HG02763 (cell line): ENCODE results near the gene KANK2.

ENCODE experiments used
- ATAC-seq: cut with Tn5 transposase; IDR thresholded peaks from one replicate; pipeline ENCODE4 v1.9.1; 2021; ENCODE audit warnings: mild to moderate bottlenecking, moderate library complexity; ENCODE audit not compliant: unreplicated experiment

Gene KANK2

GRCh38 chr19:11226716-11227166 lies 29.4 kb upstream of the KANK2 start:
- no peak for ATAC-seq

DNA sequence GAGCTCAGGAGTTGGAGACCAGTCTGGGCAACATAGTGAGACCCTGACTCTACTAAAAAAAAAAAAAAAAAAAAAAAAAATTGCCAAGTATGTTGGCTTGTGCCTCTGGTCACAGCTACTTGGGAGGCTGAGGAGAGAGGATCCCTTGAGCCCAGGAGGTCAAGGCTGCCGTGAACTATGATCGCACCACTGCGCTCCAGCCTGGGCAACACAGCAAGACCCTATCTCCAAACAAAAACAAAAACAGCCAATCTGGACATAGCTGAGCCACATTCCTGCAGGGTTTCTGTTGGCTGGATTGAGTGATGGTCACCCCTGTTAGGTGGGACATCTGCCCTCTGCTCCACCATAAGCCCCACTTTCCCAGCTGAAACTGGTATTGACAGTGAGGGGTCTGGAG lies 28.5 kb upstream of the KANK2 start:
- ATAC-seq = no peak

- no peak for ATAC-seq
Measured at GRCh38 chr19:11225172-11225571, 27.8 kb upstream of the KANK2 start.

GRCh38 chr19:11224429-11224828 lies 27.1 kb upstream of the KANK2 start:
- ATAC-seq = no peak

DNA sequence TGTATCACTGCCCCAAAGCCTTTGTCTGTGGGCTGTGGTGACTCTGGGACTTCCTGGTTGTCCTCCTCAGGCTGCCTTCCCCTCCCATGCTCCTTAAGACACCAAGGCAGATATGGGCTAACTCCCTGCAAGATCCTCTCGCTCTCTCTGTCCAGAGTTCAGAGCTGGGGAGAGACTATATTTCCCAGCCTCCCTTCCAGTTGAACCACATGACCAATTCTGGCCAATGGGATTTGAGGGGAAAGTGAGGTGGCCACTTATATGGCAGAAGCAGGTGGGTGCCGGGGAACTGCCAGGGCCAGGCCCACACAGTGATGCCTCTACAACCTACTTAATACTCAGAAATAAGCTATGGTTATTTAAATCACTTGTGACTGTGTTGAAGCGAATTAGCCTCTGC lies 25.9 kb upstream of the KANK2 start:
- no peak for ATAC-seq

DNA sequence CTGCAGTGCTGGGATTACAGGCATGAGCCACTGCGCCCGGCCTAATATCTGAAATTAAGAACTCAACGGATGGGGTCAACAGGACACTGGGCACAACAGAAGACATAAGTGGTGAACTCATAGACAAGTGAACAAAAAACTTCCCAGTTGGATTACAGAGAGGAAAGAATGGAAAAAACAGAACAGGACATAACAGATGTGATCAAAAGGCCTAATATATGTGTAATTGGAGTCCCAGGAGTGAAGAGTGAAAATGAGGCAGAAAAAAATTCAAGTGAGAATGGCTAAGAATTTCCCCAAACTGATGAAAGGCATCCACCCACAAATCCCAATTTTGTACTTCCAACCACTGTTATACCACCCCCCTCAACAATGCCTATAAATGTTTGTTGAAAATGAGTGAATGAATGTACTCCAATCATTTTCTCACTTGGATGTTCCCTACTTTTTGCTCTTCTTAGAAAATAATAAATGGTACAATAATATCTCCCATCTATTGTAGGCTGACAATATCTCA lies 23.8 kb upstream of the KANK2 start:
- no peak for ATAC-seq

DNA sequence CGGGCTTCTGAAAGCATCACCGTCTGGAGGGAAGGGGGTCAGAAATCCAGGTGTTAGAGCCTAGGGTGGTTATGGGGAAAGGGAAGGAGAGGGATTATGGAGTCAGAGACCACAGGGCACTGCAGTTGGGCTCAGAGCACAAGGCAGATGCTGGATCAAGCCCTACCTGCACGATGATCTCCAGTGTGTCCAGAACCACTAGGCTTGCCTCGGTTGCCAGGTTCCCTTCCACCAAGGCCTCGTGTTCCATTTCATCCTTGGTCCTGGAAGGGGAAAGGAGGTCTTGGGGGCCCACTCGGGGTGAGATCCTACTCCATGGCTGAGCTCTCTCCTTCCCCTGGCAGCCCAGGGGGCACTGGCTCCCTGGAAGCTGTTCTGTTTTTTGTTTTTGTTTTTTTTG lies 17.0 kb upstream of the KANK2 start:
- no peak for ATAC-seq

DNA sequence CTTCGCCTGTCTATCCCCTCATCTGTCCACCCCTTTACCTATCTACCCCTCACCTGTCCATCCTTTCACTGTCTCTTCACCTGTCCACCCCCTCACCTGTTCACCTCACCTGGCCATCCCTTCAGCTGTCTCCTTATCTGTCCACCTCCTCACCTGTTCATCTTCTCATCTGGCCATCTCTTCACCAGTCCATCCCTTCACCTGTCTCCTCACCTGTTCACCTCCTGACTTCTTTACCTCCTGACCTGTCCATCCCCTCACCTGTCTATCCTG lies 13.2 kb upstream of the KANK2 start:
- ATAC-seq = no peak

GRCh38 chr19:11209839-11210655 lies 12.7 kb upstream of the KANK2 start:
- ATAC-seq = no peak

DNA sequence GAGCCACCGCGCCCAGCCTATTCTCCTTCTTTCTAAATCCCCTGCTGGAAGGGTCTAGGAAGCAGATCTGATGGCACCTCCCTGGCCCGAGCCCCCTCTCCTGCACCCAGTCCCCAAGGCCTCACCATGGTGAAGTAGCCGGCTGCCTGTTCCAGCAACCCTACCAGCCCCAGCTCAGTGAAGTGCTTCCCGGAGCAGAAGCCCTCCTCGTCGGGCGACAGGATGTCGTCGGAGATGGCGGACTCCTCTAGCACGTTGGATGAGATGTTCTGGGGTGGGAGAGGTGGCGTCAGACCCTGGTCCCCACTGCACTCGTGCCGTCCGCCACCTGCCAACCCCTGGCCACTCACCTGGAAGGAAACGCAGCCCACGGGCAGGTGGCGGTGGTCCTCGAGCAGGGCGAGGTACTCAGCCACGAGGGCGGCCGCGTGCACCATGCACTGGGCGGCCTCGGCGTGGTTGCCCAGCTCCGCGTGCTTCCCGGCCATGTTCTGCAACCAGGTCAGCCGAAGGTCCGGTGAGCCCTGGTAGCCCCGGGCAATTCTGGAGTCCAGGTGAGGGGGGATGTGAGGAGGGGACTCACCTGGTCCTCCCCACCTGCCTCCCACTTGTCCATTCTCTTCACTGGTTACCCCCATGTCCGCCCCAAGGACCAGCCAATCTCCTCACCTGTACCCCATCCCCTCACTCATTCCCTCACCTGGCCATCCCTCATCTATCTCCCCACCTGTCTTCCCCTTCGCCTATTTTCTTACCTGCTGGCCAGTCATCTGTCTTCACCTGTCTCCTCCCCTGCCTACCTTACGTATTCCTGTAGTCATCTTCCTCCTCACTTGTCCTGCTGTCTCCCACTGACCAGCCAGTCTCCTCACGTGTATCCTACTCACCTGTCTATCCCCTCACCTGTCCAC lies 11.5 kb upstream of the KANK2 start:
- ATAC-seq = no peak

DNA sequence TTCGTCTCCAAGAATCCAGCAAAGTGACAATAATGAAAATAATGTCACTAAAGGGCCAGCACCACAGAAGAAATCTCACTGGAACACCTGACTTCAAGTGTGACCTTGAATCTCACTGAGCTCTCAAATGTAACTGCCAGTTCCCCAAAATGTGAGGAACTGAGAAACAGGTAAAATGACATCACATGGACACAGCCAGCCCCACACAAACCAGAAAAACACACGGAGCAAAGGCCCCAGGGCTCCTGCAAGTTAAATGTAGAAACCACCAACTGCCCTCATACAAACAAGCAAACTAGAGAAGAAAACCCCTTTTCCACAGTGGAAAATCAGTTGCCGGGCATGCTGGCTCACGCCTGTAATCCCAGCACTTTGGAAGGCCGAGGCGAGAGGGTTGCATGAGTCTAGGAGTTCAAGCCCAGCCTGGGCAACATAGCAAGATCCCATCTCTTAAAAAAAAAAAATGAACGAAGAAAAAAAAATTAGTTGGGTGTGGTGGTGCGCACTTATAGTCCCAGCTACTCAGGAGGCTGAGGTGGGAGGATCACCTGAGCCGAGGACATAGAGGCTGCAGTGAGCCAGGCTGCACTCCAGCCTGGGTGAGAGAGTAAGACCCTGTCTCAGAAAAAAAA lies 8.7 kb upstream of the KANK2 start:
- no peak for ATAC-seq

- ATAC-seq = no peak
Measured at GRCh38 chr19:11204943-11205349, 7.6 kb upstream of the KANK2 start.

GRCh38 chr19:11204076-11204602 lies 6.8 kb upstream of the KANK2 start:
- ATAC-seq = no peak

DNA sequence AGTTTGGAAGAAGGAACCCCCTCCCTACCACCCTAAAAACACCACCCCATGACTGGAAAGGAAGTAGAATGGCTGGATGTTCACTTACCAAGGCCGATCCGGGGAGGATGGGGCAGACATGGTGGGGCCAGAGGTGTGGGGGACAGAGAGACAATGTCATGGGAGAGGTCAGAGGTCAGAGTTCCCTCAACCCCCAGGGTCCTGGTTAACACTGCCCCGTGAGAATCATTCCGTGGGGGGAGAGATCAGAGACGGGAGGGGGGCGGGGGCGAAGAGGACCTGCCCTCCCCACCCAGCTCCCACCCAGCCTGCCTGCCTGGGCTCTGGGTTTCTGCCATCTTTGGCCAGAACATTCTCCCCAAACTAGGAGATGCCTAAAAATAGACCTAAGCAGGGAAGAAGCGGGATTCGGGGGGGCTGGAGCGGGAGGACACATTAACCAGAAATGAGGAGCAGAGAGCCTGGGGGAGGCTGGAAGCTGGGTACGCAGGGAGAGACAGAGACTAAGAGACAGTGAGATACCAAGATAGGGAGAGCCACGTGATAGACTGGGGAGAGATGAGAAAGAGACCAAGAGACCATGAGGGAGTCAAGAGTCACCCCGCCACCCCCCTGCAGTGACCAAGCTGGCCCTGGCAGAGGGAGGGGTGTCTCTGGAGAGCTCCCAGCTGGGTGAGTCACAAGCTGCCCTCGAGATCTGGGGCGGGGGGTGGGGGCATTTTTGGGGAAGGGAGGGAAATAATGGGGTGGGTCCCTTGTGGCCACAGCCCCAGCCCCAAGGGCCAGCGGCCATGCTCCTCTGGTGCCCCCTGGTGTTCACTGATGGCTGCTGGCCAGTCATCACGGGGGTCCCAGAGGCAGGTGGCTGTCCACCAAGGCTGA lies 6.1 kb upstream of the KANK2 start:
- ATAC-seq = no peak

DNA sequence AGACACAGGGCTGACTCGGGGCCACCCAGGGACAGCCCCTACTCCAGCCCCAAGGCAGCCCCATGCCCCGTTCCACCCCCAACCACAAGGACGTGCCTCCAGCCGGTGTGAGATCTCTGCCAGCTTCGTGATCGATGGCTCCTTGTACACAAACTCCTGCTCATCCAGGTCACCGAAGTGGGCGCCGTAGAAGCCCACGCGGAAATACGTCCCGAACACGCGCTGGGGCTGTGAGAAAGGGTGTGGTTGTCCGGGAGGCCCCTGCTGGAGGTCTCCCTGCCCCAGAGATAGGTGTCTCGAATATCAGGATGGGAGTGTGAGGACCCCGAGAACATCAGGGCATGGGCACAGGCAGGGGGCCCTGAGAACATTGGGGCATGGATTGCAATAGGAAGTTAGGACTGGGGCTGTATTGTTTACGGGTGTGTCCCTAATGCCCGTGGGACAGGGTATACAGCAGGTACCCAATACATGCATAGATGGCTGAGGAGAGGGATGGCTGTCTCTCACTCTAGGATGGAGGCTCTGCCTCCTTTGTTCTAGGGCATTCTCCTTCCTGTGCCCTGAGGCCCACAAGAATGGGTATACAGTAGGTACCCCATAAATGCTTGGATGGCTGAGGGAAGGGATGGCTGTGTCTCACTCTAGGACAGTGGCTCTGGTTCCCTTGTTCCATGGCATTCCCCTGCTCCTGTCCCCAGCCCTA lies 5.3 kb upstream of the KANK2 start:
- no peak for ATAC-seq

- ATAC-seq = no peak
Measured at GRCh38 chr19:11201791-11202190, 4.4 kb upstream of the KANK2 start.

DNA sequence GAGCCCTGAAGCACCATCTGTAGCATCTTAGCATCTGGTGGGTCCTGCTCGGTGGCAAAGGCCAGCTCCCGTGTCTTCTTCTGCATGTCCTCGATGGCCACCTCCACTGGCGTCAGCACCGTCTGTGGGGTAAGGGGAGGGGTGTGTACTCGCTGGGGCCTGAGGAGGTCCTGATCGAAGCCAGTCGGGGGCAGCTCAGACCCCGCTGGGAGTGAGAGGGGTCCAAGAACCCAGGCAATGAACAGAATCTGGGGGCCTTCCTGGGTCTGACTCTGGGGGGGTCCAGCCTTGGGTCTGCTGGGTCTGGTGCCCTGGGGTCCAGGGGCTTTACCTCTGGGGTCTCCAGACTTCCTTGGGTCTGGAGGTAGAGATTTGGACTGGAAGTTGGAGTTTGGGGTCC lies 3.6 kb upstream of the KANK2 start:
- no peak for ATAC-seq

- ATAC-seq = no peak
Measured at GRCh38 chr19:11200015-11200574, 2.8 kb upstream of the KANK2 start.

GRCh38 chr19:11199517-11199916 lies 2.2 kb upstream of the KANK2 start:
- ATAC-seq = no peak
